PC-3 (cell line): ENCODE measurements around the gene KRT6C.

Source experiments
- CTCF ChIP-seq: fragments of 300-600 bp; sonication (generic); conservative IDR thresholded peaks from 2 replicates; pipeline ENCODE4 v1.5.1; 2017; ENCODE audit warnings: antibody characterized with exemption, low read depth, mild to moderate bottlenecking, low read length
- EZH2 ChIP-seq: fragments of 300-600 bp; sonication (generic); IDR thresholded peaks from one replicate; pipeline ENCODE4 v1.6.1; 2017; ENCODE audit warnings: antibody characterized with exemption, mild to moderate bottlenecking, low read length; ENCODE audit not compliant: unreplicated experiment
- EZH2phosphoT487 ChIP-seq: fragments of 300-600 bp; sonication (generic); IDR thresholded peaks from 2 replicates; pipeline ENCODE4 v1.6.1; 2018; ENCODE audit warnings: mild to moderate bottlenecking, antibody characterized with exemption, low read length, borderline replicate concordance

GRCh38 chr12:52461693-52462092 is 11.9 kb downstream of the KRT6C start:
- TF ChIP-seq CTCF: no peak
- TF ChIP-seq EZH2: no peak
- no peak for TF ChIP-seq EZH2phosphoT487
